HCT116 (cell line): ENCODE data around the gene DPH3. TPM values are rescaled to one million over a fixed set of nuclear protein-coding genes. Genes with fewer than 3 reads are reported as not detected.

Experiments used
- ATAC-seq: fragments of 200-7000 bp; cut with Tn5 transposase; 2 replicates; pipeline ENCODE4 v1.9.1; 2020; ENCODE audit warnings: mild to moderate bottlenecking, moderate library complexity
- BruUV-seq: library from RNA; stranded (reverse); fragments of 400-500 nt; replicated peaks from 2 replicates; lab custom pipeline; 2021; lab: Mats Ljungman, UMichigan
- CTCF ChIA-PET: fragments of 300-600 bp; sonication (Branson Sonifier 250); formaldehyde crosslinking; loops from one replicate; lab custom pipeline; 2021; ENCODE audit warnings: antibody characterized with exemption; lab: Charles Lee
- POLR2A ChIA-PET: fragments of 300-600, 350-600 bp; sonication (Branson Sonifier 250); formaldehyde crosslinking; loops from one replicate; lab custom pipeline; 2021; ENCODE audit warnings: antibody characterized with exemption; lab: Charles Lee
- RAD21 ChIA-PET, 2 experiments: fragments of 300-600 bp; sonication (Branson Sonifier 250); formaldehyde crosslinking; loops; one replicate each; lab custom pipeline; 2023; ENCODE audit warnings: low total read pairs in 2 of 2; ENCODE audit not compliant: uncharacterized antibody in 2 of 2, unreplicated experiment in 2 of 2, low non-redundant PET in 1 of 2; lab: Charles Lee
- DNase-seq: peaks from one replicate; pipeline ENCODE4 v3.0.0-alpha.2; 2010; ENCODE audit warnings: low read depth, low spot score
- H2AFZ ChIP-seq: fragments of 200-600 bp; shearing (Covaris generic), sonication (generic); 2 replicates; pipeline ENCODE4 v1.6.1; 2017; ENCODE audit warnings: low read depth, mixed run types, mixed read lengths, antibody characterized with exemption, low read length; ENCODE audit not compliant: poor library complexity, severe bottlenecking
- H3K27ac ChIP-seq: 2 replicates; pipeline ENCODE4 v1.5.1; 2012; ENCODE audit warnings: low read depth, low read length
- H3K27me3 ChIP-seq: fragments of 200-600 bp; sonication (generic); 2 replicates; pipeline ENCODE4 v1.6.1; 2016; ENCODE audit warnings: mixed run types, low read length, mixed read lengths; ENCODE audit not compliant: insufficient read depth
- H3K36me3 ChIP-seq, 2 experiments: fragments of 200-500 bp in 1 of 2; fragments of 200-600 bp in 1 of 2; sonication (Bioruptor generic) in 1 of 2; sonication (generic) in 1 of 2; 2 replicates each; pipeline versions ENCODE4 v1.5.1 to v1.6.1; 2014 to 2016; ENCODE audit warnings: low read length in 2 of 2, inconsistent platforms in 1 of 2, mixed read lengths in 1 of 2, mixed run types in 1 of 2; ENCODE audit not compliant: insufficient read depth in 2 of 2, control insufficient read depth in 1 of 2
- H3K4me1 ChIP-seq, 2 experiments: fragments of 200-600 bp in 1 of 2; sonication (generic) in 1 of 2; 2 replicates each; pipeline versions ENCODE4 v1.5.1 to v1.6.1; 2012 to 2017; ENCODE audit warnings: low read length in 2 of 2, inconsistent platforms in 1 of 2, mild to moderate bottlenecking in 1 of 2, mixed read lengths in 1 of 2, mixed run types in 1 of 2, moderate library complexity in 1 of 2; ENCODE audit not compliant: insufficient read depth in 2 of 2, control insufficient read depth in 1 of 2
- H3K4me2 ChIP-seq: fragments of 200-600 bp; sonication (generic); 2 replicates; pipeline ENCODE4 v1.6.1; 2017; ENCODE audit warnings: mixed run types, low read length, mixed read lengths
- H3K4me3 ChIP-seq, 2 experiments: fragments of 200-600 bp in 1 of 2; sonication (generic) in 1 of 2; replicated peaks in 1 of 2; 2 replicates each; pipeline ENCODE4 v1.5.1; 2011 to 2016; ENCODE audit warnings: low read length in 2 of 2, control low read depth in 1 of 2, low read depth in 1 of 2, mild to moderate bottlenecking in 1 of 2, mixed read lengths in 1 of 2, mixed run types in 1 of 2
- H3K79me2 ChIP-seq: fragments of 200-600 bp; sonication (generic); 2 replicates; pipeline ENCODE4 v1.6.1; 2017; ENCODE audit warnings: mild to moderate bottlenecking, mixed run types, low read length, moderate library complexity, mixed read lengths; ENCODE audit not compliant: insufficient read depth
- H3K9ac ChIP-seq: fragments of 200-600 bp; sonication (generic); 2 replicates; pipeline ENCODE4 v1.6.1; 2016; ENCODE audit warnings: low read length, mixed read lengths
- H3K9me2 ChIP-seq: fragments of 200-600 bp; sonication (generic), shearing (Covaris generic); 2 replicates; pipeline ENCODE4 v1.6.1; 2017; ENCODE audit warnings: mixed run types, mild to moderate bottlenecking, moderate library complexity; ENCODE audit not compliant: insufficient read depth
- H3K9me3 ChIP-seq, 2 experiments: fragments of 200-500 bp in 1 of 2; fragments of 200-600 bp in 1 of 2; sonication (Bioruptor generic) in 1 of 2; sonication (generic) in 1 of 2; 2 replicates each; pipeline ENCODE4 v1.6.1; 2014 to 2017; ENCODE audit warnings: low read length in 2 of 2, mixed read lengths in 2 of 2, inconsistent platforms in 1 of 2, low read depth in 1 of 2, mild to moderate bottlenecking in 1 of 2, mixed run types in 1 of 2, moderate library complexity in 1 of 2; ENCODE audit not compliant: control insufficient read depth in 1 of 2, insufficient read depth in 1 of 2
- H4K20me1 ChIP-seq: fragments of 200-600 bp; sonication (generic), shearing (Covaris generic); 2 replicates; pipeline ENCODE4 v1.6.1; 2017; ENCODE audit warnings: mixed run types, mild to moderate bottlenecking, moderate library complexity; ENCODE audit not compliant: insufficient read depth
- CEBPB ChIP-seq: IDR thresholded peaks from 2 replicates; pipeline ENCODE4 v1.6.1; 2012; ENCODE audit warnings: low read depth
- EZH2 ChIP-seq: fragments of 200-600 bp; sonication (generic); IDR thresholded peaks from 2 replicates; pipeline ENCODE4 v1.6.1; 2017; ENCODE audit warnings: antibody characterized with exemption, mixed run types
- JUND ChIP-seq: IDR thresholded peaks from 2 replicates; pipeline ENCODE4 v1.6.1; 2012
- RAD21 ChIP-seq: IDR thresholded peaks from 2 replicates; pipeline ENCODE4 v1.6.1; 2012; ENCODE audit warnings: low read depth, mild to moderate bottlenecking
- TCF7L2 ChIP-seq: IDR thresholded peaks from 2 replicates; pipeline ENCODE4 v1.7.0; 2011; ENCODE audit warnings: borderline replicate concordance, inconsistent platforms; ENCODE audit not compliant: insufficient read depth, insufficient read length; ENCODE audit errors: extremely low read depth
- ZFX ChIP-seq: fragments of 450-650 bp; IDR thresholded peaks from 2 replicates; pipeline ENCODE4 v1.6.1; 2017
- intact Hi-C: fragments of 100-400 bp; cut with micrococcal nuclease; formaldehyde crosslinking; loops from 2 replicates; pipeline ENCODE4 v1.10.0; 2022
- total RNA-seq: library from RNA; stranded (reverse); gene quantifications from one replicate; pipeline ENCODE4 v1.2.1, GENCODE V29; 2021; ENCODE audit not compliant: unreplicated experiment

Gene DPH3
- total RNA-seq, 1 experiment from 2014 or later = 13.8 TPM

DNA sequence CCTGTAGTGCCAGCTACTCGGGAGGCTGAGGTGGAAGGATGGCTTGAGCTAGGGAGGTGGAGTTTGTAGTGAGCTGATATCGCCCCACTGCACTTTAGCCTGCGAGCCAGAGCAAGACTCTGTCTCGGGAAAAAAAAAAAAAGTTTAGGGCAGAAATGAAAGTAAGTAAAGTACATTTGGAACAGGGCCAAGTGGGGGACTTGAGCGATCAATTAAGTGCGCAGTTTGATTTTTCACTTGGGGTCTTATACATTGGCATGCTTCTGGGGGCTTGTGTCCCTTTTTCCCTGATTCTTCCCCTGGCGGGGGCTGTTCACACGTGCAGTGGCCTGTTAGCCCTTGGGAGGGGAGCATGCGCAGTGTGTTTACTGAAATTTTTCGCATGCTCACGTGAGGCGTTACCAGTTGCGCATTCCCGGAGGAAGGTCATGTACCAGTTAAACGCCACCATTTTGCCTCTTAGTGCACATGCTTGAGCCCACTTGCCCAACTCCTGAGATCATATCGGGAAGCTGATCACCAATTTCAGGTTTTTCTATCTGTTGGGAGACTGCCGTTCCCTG lies 48.3 kb downstream of the DPH3 start:
- DNase-seq (no peak), ATAC-seq (no peak)
- H3K4me3 ChIP-seq = no peak overlapping the region
- BruUV-seq = no TSS peak
- no peaks in the 10 kb centered on the region for H4K20me1 ChIP-seq
- no peak overlapping the region for H3K4me2 ChIP-seq
- H3K4me1 ChIP-seq = no peaks in the 10 kb centered on the region
- POLR2A ChIA-PET = no interaction called here
- H3K79me2 ChIP-seq = no peaks in the 10 kb centered on the region
- intact Hi-C loops = no loop called here
- RAD21 ChIA-PET = no interaction called here
- H3K9me3 ChIP-seq = no peaks in the 10 kb centered on the region
- no peak overlapping the region for H3K27ac ChIP-seq
- H3K9me2 ChIP-seq = no peaks in the 10 kb centered on the region
- TF ChIP-seq ZFX = no peak
- no peak for TF ChIP-seq JUND
- TF ChIP-seq CEBPB = no peak
- TF ChIP-seq EZH2 = no peak
- no peak for TF ChIP-seq RAD21
- no peak for TF ChIP-seq TCF7L2
- H3K27me3 ChIP-seq = no peaks in the 10 kb centered on the region
- no peak overlapping the region for H3K9ac ChIP-seq
- H2AFZ ChIP-seq = no peak overlapping the region
- CTCF ChIA-PET = no interaction called here
- no peaks in the 10 kb centered on the region for H3K36me3 ChIP-seq

DNA sequence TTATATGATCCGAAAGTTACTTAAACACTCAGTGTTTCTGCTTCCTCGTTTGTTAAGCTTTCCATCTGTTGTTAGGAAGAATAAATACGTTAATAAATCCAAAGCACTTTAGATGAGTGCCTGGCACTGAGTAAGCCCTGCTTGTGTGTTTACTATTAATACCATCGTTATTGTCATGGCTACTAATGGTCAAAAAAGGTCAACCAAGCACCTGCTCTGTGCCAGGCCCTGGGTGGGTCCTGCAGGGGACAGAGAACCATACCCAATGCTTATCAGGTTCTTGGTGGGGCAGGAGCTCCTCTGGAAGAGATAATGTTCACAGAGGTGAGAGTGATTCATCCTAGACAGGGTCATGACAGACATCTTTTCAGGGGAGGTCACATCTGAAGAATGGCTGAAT lies 50.4 kb downstream of the DPH3 start:
- Histone ChIP-seq H3K9ac (no peak overlapping the region), H3K27me3 (no peaks in the 10 kb centered on the region), H2AFZ (no peak overlapping the region), H3K4me2 (no peak overlapping the region), H3K4me1 (no peaks in the 10 kb centered on the region), H3K27ac (no peak overlapping the region), H3K9me2 (no peaks in the 10 kb centered on the region), H3K36me3 (no peaks in the 10 kb centered on the region), H3K9me3 (no peaks in the 10 kb centered on the region), H3K79me2 (no peaks in the 10 kb centered on the region), H3K4me3 (no peak overlapping the region), H4K20me1 (no peaks in the 10 kb centered on the region)
- BruUV-seq = no TSS peak
- intact Hi-C loops = no loop called here
- ATAC-seq (no peak), DNase-seq (no peak)
- POLR2A ChIA-PET = no interaction called here
- RAD21 ChIA-PET = no interaction called here
- no peak for TF ChIP-seq JUND
- CTCF ChIA-PET = no interaction called here
